ENCODE data around the gene PTPRK.
A peak's percentile ranks its signal among the peaks of the same experiment; 100 is the strongest.

PTPRK gene

DNA sequence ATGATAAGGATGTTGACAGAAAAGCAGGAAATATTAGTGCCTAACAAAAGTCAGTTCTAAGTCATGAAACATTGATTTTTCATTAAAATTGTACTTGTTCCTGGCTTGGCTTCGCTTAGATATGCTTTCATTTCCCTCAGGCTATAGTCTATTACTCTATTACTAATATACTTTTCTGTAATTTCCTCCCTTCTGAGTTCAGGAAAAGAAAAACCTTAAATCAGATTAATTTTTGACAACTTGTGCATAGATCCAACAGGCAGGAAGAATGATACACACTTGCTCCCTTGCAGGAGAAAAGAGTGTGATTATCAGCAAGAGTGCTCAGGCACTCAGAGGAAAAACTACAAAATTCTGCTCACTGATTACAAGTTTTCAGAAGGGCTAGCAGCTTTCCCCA, 474.4 kb downstream of the PTPRK start:
- WGBS = 100% methylated on average over 1 of the region's 1 CpG

DNA sequence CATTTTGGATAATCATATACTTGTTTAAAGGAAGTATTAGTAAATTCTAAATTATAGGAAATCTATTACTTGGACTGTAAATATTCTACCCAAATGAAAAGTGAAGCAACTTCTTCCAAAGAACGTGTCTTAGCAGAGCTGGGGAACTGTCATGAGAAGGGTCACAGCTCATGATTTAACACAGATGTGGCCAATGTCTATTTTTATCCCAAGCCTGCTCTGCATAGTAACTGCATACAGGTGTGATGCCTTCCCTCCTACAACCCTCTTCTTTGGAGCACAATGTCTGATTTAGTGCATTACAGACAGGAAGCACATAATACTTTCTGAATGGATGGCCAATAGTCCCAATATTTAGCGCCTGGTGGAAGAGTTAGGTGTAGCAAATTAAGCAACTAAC, 480.9 kb downstream of the PTPRK start:
- Histone ChIP-seq H3K79me1 (replicated peaks; ENCODE audit: low read length, poor library complexity, severe bottlenecking) (peaks cover 2% of the 10 kb centered on the region), H3K4me3 (ENCODE audit: insufficient read depth in 1 of 2, low read depth in 1 of 2, low read length in 2 of 2) (no peak overlapping the region), H3K27ac (ENCODE audit: low read length, poor library complexity, severe bottlenecking) (no peak overlapping the region), H3K18ac (ENCODE audit: low read depth in 1 of 2, low read length in 2 of 2) (peak overlapping the region; percentile 49 to 54), H3K4me2 (ENCODE audit: low read length, poor library complexity, severe bottlenecking) (no peak overlapping the region), H2BK12ac (ENCODE audit: low read length in 2 of 2) (no peak overlapping the region), H3K27me3 (ENCODE audit: control insufficient read depth in 1 of 2, insufficient read depth in 1 of 2, low read length in 2 of 2) (no peaks in the 10 kb centered on the region), H3K14ac (ENCODE audit: low read length in 2 of 2) (peak overlapping the region in 1 of 2 experiments; percentile 74), H2BK120ac (ENCODE audit: low read depth, low read length) (no peak overlapping the region), H4K8ac (ENCODE audit: low read length) (no peak overlapping the region), H3K4me1 (ENCODE audit: control insufficient read depth, insufficient read depth, low read depth, low read length) (no peaks in the 10 kb centered on the region), H3K4ac (ENCODE audit: low read depth in 1 of 2, low read length in 2 of 2) (no peak overlapping the region), H3K9ac (ENCODE audit: low read length) (no peak overlapping the region), H3K9me3 (ENCODE audit: control insufficient read depth, low read length) (no peaks in the 10 kb centered on the region), H2AK5ac (ENCODE audit: low read length, severe bottlenecking) (no peak overlapping the region), H4K91ac (ENCODE audit: low read length) (no peak overlapping the region), H3K36me3 (ENCODE audit: control insufficient read depth in 1 of 2, insufficient read depth in 2 of 2, low read depth in 1 of 2, low read length in 2 of 2) (no peaks in the 10 kb centered on the region), H3K23ac (ENCODE audit: low read length in 2 of 2) (no peak overlapping the region), H2AFZ (ENCODE audit: low read depth, low read length) (no peak overlapping the region), H2BK15ac (ENCODE audit: low read depth, poor library complexity, severe bottlenecking) (no peak overlapping the region), H2BK5ac (ENCODE audit: low read depth, low read length, poor library complexity, severe bottlenecking) (no peak overlapping the region)
- WGBS = 46% methylated on average over 2 of the region's 2 CpGs
- DNase-seq = peak; percentile 20

More for the DNA sequence above, 474.4 kb downstream of the PTPRK start:
- H3K4ac ChIP-seq (ENCODE audit: low read depth in 1 of 2, low read length in 2 of 2) = no peak overlapping the region
- no peaks in the 10 kb centered on the region for H3K4me1 ChIP-seq (ENCODE audit: control insufficient read depth, insufficient read depth, low read depth, low read length)
- no peak overlapping the region for H3K4me2 ChIP-seq (ENCODE audit: low read length, poor library complexity, severe bottlenecking)
- no peak overlapping the region for H3K9ac ChIP-seq (ENCODE audit: low read length)
- no peak overlapping the region for H2BK12ac ChIP-seq (ENCODE audit: low read length in 2 of 2)
- no peaks in the 10 kb centered on the region for H3K79me1 ChIP-seq (replicated peaks; ENCODE audit: low read length, poor library complexity, severe bottlenecking)
- no peak overlapping the region for H2AK5ac ChIP-seq (ENCODE audit: low read length, severe bottlenecking)
- H3K27ac ChIP-seq (ENCODE audit: low read length, poor library complexity, severe bottlenecking) = no peak overlapping the region
- no peaks in the 10 kb centered on the region for H3K36me3 ChIP-seq (ENCODE audit: control insufficient read depth in 1 of 2, insufficient read depth in 2 of 2, low read depth in 1 of 2, low read length in 2 of 2)
- no peaks in the 10 kb centered on the region for H3K27me3 ChIP-seq (ENCODE audit: control insufficient read depth in 1 of 2, insufficient read depth in 1 of 2, low read length in 2 of 2)
- H2BK15ac ChIP-seq (ENCODE audit: low read depth, poor library complexity, severe bottlenecking) = no peak overlapping the region
- H4K91ac ChIP-seq (ENCODE audit: low read length) = no peak overlapping the region
- H4K8ac ChIP-seq (ENCODE audit: low read length) = no peak overlapping the region
- DNase-seq = no peak
- H2BK120ac ChIP-seq (ENCODE audit: low read depth, low read length) = no peak overlapping the region
- H3K23ac ChIP-seq (ENCODE audit: low read length in 2 of 2) = no peak overlapping the region
- H2BK5ac ChIP-seq (ENCODE audit: low read depth, low read length, poor library complexity, severe bottlenecking) = no peak overlapping the region
- H3K18ac ChIP-seq (ENCODE audit: low read depth in 1 of 2, low read length in 2 of 2) = no peak overlapping the region
- H2AFZ ChIP-seq (ENCODE audit: low read depth, low read length) = no peak overlapping the region
- no peak overlapping the region for H3K14ac ChIP-seq (ENCODE audit: low read length in 2 of 2)
- no peaks in the 10 kb centered on the region for H3K9me3 ChIP-seq (ENCODE audit: control insufficient read depth, low read length)
- no peak overlapping the region for H3K4me3 ChIP-seq (ENCODE audit: insufficient read depth in 1 of 2, low read depth in 1 of 2, low read length in 2 of 2)

DNA sequence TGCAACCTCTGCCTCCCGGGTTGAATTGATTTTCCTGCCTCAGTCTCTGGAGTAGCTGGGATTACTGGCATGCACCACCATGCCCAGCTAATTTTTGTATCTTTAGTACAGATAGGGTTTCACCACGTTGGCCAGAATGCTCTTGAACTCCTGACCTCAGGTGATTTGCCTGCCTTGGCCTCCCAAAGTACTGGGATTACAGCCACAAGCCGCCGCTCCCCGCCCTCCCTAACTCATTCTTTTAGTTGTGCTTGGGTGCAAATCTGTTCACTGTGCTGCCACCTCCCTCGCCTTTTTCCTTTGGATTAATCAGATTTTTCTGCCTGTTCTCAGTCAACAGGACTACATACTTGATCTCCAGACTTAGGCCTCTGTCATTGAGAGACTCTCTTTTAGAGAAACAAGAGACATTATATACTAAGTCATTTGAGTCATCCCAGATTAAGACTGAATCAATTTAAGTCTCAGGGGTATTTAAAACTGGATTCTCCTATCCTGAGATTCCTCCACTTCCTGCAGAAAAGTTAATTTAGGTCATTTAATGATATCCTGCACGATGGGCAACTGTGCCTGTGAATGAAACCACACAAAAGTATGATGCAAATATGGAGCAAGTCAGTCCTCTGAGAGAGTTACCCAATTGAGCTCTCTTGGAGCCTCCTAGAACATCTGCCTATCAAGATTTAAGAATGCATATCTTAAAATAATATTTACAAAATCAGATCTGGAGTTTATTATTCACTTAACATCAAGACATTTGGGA, 483.4 kb downstream of the PTPRK start:
- Histone ChIP-seq H2AK5ac (ENCODE audit: low read length, severe bottlenecking) (no peak overlapping the region), H3K4me3 (ENCODE audit: insufficient read depth in 1 of 2, low read depth in 1 of 2, low read length in 2 of 2) (no peak overlapping the region), H3K18ac (ENCODE audit: low read depth in 1 of 2, low read length in 2 of 2) (no peak overlapping the region), H2BK15ac (ENCODE audit: low read depth, poor library complexity, severe bottlenecking) (no peak overlapping the region), H2BK5ac (ENCODE audit: low read depth, low read length, poor library complexity, severe bottlenecking) (no peak overlapping the region), H2AFZ (ENCODE audit: low read depth, low read length) (no peak overlapping the region), H3K4ac (ENCODE audit: low read depth in 1 of 2, low read length in 2 of 2) (no peak overlapping the region), H3K27ac (ENCODE audit: low read length, poor library complexity, severe bottlenecking) (no peak overlapping the region), H3K27me3 (ENCODE audit: control insufficient read depth in 1 of 2, insufficient read depth in 1 of 2, low read length in 2 of 2) (no peaks in the 10 kb centered on the region), H3K4me2 (ENCODE audit: low read length, poor library complexity, severe bottlenecking) (no peak overlapping the region), H4K91ac (ENCODE audit: low read length) (no peak overlapping the region), H3K79me1 (replicated peaks; ENCODE audit: low read length, poor library complexity, severe bottlenecking) (peaks cover 2% of the 10 kb centered on the region), H4K8ac (ENCODE audit: low read length) (no peak overlapping the region), H3K9ac (ENCODE audit: low read length) (no peak overlapping the region), H3K9me3 (ENCODE audit: control insufficient read depth, low read length) (no peaks in the 10 kb centered on the region), H2BK120ac (ENCODE audit: low read depth, low read length) (no peak overlapping the region), H3K4me1 (ENCODE audit: control insufficient read depth, insufficient read depth, low read depth, low read length) (peaks cover 2% of the 10 kb centered on the region), H3K23ac (ENCODE audit: low read length in 2 of 2) (no peak overlapping the region), H3K36me3 (ENCODE audit: control insufficient read depth in 1 of 2, insufficient read depth in 2 of 2, low read depth in 1 of 2, low read length in 2 of 2) (peaks cover 0 to 1% of the 10 kb centered on the region in 2 experiments), H2BK12ac (ENCODE audit: low read length in 2 of 2) (no peak overlapping the region), H3K14ac (ENCODE audit: low read length in 2 of 2) (no peak overlapping the region)
- 92% methylated on average over 7 of the region's 7 CpGs for WGBS
- peak; percentile 30 for DNase-seq

DNA sequence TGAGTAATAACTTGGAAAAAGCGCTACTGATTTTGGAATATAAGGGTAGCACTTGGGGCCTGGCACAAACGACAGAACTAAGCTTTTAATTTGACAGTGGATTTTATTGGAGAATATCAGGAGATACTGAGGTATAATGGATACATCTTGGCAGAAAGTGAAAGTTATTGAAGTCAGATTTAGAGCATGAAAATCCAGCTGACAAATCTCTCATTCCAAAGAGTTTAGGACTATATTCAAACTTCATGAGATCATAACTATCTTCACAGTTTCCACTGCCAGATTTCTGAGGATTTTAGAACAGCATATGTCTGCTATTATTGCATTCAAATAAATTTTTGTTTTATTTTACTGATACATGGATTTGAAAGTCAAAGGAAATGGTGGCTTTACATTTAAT, 487.2 kb downstream of the PTPRK start:
- Histone ChIP-seq H3K23ac (ENCODE audit: low read length in 2 of 2) (no peak overlapping the region), H3K14ac (ENCODE audit: low read length in 2 of 2) (no peak overlapping the region), H3K79me1 (replicated peaks; ENCODE audit: low read length, poor library complexity, severe bottlenecking) (peaks cover 3% of the 10 kb centered on the region), H4K8ac (ENCODE audit: low read length) (no peak overlapping the region), H2BK15ac (ENCODE audit: low read depth, poor library complexity, severe bottlenecking) (no peak overlapping the region), H3K4me3 (ENCODE audit: insufficient read depth in 1 of 2, low read depth in 1 of 2, low read length in 2 of 2) (no peak overlapping the region), H2AK5ac (ENCODE audit: low read length, severe bottlenecking) (no peak overlapping the region), H3K9me3 (ENCODE audit: control insufficient read depth, low read length) (no peaks in the 10 kb centered on the region), H2BK120ac (ENCODE audit: low read depth, low read length) (no peak overlapping the region), H3K27me3 (ENCODE audit: control insufficient read depth in 1 of 2, insufficient read depth in 1 of 2, low read length in 2 of 2) (no peaks in the 10 kb centered on the region), H3K9ac (ENCODE audit: low read length) (no peak overlapping the region), H3K36me3 (ENCODE audit: control insufficient read depth in 1 of 2, insufficient read depth in 2 of 2, low read depth in 1 of 2, low read length in 2 of 2) (peaks cover 0 to 4% of the 10 kb centered on the region in 2 experiments), H2BK5ac (ENCODE audit: low read depth, low read length, poor library complexity, severe bottlenecking) (no peak overlapping the region), H3K4me2 (ENCODE audit: low read length, poor library complexity, severe bottlenecking) (no peak overlapping the region), H2BK12ac (ENCODE audit: low read length in 2 of 2) (no peak overlapping the region), H2AFZ (ENCODE audit: low read depth, low read length) (no peak overlapping the region), H4K91ac (ENCODE audit: low read length) (no peak overlapping the region), H3K27ac (ENCODE audit: low read length, poor library complexity, severe bottlenecking) (no peak overlapping the region), H3K4ac (ENCODE audit: low read depth in 1 of 2, low read length in 2 of 2) (no peak overlapping the region), H3K18ac (ENCODE audit: low read depth in 1 of 2, low read length in 2 of 2) (no peak overlapping the region), H3K4me1 (ENCODE audit: control insufficient read depth, insufficient read depth, low read depth, low read length) (peaks cover 2% of the 10 kb centered on the region)
- no peak for DNase-seq
- WGBS = 100% methylated on average over 2 of the region's 2 CpGs
